ENCODE data around the gene RPS6KA1.

DNA sequence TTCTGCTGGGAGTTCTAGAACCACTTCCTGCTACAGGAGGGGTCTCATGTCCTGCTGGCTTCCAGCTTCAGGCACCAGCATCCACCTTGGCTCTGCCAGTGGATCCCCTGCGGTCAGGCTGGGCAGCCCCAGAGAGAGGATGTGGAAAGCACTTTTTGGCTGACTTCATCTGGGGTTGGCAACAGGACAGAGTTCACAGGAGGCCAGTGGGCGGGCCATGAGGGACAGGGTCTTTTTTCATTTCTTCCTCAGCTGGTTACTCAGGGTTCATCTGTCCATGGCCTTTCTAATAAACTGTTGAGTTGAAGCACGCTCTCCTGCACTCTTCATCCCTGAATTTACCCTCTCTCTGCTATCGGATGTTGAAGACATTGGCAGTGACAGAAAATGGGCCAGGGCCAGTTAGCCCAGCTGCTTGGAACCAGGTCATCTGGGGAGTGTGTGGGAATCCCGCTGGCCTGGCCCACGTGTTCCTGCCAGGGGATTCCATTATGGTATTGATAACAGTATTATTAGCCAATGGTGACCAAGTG is 45.2 kb downstream of the RPS6KA1 start:
- TF ChIP-seq EZH2 (IDR thresholded peaks at IDR 0.05; ENCODE audit: low read depth), result no peak
- no peak for TF ChIP-seq CTCF (conservative IDR thresholded peaks at IDR 0.05)
